HG03571 (cell line): ENCODE results near the gene EVC2.
"Not testable (repeated sequence)": the region's sequence is repeated elsewhere in the genome, so short reads cannot be mapped to it uniquely, and the experiment has no call there.

Experiments
- ATAC-seq: cut with Tn5 transposase; IDR thresholded peaks from one replicate; pipeline ENCODE4 v1.9.1; 2021; ENCODE audit not compliant: unreplicated experiment

The EVC2 gene

DNA sequence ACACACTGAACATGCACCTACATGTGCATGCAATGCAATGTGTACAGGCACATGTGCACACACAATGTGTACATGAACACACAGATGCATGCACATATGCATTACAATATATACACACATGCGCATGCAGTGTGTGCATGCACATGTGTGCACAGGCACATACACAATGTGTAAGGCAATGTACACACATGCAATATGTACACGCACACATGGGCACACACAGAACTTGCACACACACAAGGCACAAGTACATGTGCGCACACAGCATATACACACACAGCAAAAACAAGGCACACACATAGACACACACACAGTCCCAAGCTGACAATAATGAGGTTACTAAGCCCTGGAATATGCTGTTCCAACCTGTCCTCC lies 76.3 kb downstream of the EVC2 start:
- no peak for ATAC-seq

DNA sequence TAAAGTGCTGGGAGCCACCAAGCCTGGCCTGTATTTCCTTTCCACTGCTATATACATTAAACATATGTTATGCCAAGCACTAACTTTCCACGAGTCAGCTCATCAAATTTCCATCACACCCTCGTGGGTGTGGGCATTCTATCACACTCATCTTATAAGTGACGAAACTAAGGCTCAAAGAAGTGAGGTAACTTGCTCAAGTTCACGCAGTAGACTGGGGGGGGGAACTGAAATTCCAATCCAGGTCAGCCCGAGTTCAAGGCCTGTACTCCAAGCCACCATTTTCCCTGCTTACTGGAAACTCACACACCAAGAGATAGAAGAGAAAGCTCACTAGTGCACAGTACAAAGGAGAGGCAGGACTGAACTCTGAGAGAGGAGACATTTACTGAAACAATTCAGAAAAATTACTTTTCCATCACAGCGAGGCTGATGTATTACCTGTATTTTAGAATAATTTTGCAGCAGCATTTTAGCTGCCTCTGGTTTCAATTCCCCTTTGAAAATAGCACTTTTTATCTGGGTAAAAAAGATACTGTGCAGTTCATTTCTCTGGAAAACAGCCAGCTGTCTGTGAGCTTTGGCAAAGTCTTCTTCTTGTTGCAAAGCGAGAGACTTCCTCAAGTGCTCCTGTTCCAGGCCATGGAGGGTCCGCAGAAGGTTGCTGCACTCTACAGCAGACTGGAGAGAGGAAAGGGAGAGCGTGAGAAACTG lies 76.8 kb downstream of the EVC2 start:
- ATAC-seq, result no peak

DNA sequence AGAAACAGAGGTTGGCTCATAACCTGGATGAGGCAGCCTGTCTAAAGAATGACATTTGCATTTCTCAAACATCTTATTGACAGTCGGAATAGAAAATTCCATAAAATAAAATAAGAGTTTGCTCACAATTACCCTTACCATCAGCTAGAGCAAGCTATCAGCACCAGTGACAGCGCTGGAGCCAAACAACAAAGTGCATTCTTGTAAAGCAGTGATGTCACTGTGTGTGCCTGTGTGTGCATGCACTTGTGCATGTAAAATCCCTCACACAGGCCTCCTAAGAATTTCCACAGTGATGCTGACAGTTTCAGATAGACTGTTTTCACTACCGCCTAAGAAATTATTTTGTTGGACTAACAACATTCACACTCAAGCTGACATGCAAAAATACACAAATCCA lies 77.6 kb downstream of the EVC2 start:
- no peak for ATAC-seq

DNA sequence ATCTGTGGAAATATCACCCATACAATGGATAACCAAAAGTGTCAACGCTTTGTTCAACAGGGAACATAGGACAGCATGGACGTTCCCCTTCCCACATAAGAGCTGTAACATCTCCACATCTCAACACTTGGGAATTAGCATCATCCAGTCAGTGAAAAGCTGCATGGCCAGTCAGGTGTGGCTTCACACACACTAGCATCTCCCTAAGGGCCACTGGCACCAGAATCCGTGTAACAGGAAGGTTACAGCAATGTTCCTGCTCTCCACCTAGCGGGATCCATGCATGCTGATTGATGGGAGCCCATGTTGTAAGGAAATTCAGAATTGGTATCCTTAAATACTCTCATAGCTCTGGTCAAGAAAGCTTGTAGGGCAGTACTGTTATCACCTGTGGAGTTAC lies 78.8 kb downstream of the EVC2 start:
- no peak for ATAC-seq

DNA sequence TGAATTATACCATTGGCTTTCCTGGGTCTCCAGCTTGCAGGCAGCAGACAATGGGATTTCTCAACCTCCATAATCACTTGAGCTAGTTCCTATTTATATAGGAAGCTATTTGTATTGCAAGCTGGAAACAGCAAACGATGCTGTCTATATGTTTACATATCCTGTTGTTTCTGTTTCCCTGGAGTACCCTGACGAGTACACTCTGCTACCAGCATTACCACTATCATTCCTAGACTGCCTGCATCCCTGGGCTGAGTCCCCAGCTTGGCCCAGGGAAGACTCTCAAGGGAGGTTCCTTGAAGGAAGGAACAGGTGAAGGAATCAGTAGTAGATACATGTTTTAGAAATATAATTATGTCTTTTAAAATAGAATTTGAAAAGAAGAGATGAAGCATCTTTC lies 81.4 kb downstream of the EVC2 start:
- no peak for ATAC-seq

DNA sequence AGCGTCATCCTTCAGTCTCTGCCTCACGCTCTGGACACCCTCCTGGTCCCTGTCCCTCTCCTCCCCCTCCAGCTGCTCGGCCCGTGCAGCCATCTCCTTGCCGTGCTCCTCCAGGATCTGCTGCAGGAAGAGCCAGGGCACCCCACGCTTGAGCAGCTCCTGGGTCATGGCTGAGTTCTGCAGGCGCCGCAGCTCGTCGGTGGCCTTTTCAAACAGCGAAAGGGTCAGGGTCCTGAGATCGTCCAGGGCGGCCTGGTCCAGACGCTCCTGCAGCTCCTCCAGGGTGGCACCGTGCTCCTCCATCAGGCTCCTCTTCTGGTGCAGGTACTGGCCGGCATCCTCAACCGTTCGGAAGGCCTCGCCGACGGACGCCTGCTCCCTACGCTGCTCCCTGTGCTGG lies 85.8 kb downstream of the EVC2 start:
- ATAC-seq, result no peak

DNA sequence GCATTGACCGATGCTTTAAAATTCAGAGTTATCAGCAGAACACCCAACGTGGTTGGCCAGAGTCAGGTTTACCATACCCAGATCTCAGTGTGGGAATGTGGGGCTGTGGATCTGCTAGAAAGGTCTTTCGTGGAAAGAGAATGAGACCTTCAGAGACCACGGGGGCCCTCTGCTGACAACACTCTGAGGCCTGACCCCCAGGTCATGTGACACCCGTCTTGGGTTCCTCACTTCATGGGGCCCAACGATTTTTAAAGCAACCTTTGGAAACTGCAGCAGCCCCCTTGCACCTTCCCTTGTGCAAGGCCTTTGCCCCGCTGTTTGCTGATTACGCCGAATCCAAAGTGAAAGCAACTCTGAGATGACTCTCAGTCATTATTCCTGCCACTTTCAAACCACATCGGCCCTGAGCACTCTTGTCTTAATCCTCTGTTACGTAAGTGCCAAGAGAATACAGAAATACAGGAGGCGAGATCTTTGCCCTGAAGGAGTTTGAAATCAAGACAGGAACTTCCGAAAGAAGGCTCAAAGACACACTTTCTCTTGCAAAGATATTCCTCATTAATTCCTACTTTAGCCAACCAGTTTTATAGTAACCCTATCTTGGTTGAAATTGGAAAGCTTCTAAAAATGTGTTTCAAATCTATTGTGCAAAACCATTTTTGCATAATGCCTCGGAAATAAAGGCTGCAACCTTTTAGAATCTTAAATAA lies 88.3 kb downstream of the EVC2 start:
- no peak for ATAC-seq

DNA sequence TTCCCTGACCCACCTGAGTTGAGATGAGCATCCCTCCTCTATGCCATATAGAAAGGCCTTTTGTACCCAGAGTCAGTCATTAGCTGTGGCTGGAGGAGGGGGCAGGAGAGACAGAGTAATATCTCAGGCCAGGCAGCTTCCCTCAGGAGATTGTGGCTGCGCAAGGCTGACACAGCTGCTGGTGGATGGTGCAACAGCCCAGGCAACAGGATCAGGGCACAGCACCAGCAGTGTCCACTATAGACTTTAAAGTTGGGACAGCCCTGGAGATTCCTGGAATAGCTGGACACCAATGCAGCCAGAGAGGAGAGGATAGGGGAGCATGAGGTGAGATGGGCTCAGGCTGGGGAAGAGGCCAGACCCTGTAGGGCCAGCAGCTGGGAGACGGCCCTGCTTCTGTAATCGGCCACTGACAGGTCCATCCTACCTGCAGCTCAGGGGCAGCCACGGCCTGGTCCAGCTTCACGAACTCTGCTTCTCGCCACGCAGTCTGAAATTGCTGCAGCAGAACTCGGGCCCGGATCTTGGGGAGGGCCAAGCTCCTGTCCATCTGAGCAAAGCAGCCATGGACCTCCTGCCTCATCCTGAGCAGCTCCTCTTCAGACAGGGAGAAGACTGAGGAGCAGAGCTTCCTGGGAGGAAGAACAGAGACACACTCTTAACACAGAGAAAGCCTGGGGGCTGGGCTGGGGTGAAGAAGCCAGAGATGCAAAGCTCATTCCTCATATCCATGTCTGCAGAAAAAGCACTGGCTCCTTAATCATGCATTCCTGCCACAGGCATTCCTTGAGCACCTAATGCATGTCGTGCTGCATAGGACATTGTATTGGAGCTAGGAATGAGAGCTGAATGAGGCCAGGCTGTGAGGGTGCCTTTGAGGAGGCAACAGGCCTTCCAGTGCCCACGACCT lies 90.1 kb downstream of the EVC2 start:
- no peak for ATAC-seq

DNA sequence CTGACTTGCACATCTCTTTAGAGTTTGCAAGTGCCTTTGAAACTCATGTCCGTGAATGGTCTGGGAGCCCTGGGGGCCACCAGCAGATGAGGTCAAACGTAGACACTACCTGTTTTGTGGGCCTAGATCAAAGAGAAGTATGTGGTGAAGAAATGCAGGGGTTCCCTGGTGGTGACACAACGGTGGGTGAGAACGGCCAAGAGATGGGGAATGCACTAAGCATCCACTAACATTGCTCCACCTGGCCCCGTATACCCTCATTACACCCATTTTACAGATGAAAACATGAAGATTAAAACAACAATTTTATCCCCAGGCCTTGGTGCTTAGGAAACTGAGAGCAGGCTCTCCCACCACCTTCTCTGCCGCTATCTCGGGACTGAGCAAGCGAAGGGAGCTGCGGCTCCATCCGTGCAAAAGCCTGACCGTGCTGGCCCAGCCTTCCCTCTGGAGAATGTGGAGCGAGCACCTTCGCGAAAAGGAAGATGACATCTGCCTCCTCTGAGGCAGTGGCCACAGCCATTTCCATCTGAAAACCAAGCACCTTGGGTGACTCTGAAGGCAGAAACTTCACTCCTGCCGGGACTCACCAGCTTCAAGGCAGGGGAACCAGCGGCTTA lies 91.9 kb downstream of the EVC2 start:
- no peak for ATAC-seq

DNA sequence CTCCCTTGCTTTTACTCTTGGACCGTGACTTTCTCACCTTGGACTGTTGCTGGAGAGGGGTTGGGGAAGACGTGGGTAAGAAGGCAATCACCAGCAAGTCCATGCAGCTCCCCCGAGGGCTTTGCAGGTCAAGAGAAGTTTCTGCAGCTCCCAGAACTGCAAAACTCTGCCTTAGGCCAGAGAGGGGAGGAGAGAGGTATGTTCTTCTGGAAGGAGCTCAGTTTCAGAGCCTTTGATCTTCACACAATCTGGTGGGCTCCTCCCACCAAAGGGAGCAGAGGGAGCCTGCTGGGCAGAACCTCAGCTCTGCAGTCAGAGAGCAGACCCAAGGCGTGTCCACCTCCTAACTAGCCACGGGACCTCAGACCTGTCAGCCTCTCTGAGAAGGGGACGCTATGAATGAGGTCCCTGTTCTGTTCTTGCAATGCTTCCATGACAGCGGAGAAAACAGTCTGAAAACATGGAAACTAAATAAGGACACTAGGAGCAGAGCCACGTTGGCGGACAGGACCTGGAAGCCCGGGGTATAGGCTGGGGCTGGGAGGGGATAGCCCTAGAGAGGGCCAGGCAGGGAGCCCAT lies 92.8 kb downstream of the EVC2 start:
- no peak for ATAC-seq

DNA sequence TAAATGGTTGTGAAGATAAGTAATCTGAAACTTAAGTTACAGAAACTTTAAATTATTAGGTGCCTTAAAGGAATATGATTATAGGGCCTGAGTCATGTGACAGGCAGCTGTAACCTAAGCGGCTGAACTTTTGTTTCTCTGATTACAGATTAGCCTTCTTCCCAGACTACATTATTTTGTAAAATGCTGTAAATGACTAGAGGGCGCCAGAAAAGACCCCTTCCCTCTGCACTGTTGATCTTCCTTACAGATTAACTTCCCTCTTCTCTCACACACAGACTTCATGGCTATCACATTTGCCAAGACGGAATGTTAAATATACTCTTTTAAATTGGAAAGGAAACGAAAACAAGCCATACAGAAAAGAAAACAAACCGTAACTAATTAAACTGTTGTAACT lies 96.6 kb downstream of the EVC2 start:
- ATAC-seq, result no peak

DNA sequence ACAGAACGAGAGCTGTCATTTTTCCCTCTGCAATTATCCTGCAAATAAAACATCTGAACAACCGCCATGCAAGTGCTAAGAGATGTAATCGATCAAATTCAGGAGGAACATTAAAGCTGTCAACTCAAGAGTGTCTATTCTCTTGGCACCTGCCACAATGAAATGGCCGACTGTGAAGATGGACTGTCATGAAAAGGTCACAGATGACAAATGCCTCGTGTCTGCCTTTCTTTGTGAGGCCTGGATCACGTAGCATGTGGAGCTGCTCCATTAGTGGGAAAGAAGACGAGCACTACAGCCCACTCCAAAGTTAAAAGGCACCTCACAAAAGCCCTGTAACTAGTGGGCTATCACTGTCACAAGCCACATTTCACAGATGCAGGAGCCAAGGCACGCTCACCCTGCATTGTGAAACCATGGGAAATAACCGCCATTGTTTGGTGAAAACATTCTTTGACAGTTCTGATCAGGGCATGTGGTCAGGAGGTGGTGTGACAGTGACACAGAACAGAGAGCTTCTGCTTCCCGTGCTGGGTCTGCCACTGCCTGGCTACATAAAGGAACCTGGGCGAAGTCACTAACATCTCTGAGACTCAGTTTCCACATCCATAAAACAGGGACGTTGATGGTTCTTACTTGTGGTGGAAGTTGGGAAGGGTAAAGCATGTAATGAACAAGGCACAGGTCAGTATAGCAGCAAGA lies 98.9 kb downstream of the EVC2 start:
- no peak for ATAC-seq

DNA sequence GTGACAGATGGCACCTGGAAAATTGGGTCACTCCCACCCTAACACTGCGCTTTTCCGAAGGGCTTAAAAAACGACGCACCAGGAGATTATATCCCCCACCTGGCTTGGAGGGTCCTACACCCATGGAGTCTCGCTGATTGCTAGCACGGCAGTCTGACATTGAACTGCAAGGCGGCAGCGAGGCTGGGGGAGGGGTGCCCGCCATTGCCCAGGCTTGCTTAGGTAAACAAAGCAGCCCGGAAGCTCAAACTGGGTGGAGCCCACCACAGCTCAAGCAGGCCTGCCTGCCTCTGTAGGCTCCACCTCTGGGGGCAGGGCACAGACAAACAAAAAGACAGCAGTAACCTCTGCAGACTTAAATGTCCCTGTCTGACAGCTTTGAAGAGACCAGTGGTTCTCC lies 114.5 kb downstream of the EVC2 start:
- not testable (repeated sequence) for ATAC-seq

DNA sequence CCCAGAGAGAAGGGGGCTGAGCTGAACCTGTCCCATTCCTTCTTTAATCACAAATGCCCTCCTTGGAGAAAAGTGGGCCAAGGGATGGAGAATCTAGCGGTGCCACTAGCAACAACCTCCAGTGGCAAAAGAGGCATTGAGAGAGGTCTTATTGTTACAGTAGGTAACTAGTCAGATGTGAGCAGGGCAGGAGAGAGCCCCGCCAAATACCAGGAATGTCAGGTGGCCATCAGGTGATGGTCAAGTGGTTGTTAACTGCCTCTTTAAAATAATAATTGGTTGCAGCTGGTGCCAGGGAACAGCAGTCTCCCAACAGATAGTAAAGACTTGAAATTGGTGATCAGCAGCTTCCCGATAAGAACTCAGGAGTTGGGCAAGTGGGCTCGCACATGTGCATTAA lies 116.1 kb downstream of the EVC2 start:
- no peak for ATAC-seq

DNA sequence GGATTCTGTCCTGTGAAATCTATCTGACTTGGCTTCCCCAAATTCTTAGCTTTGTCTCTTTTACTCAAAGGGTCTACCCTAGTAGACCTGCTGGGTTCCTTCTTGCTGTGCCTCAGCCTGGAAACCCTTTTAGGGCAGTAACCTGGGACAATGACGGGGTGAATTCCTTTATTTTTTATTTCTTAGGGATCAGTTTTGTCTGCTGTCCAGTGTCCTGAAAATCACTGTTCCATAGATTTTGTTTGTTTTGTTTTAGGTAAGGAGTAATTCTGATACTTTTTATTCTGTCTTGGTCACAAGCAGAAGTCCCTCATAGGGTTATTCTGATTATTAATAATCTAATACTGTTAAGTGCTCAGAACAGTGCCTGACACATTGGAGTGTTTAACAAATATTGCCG lies 118.9 kb downstream of the EVC2 start:
- no peak for ATAC-seq

DNA sequence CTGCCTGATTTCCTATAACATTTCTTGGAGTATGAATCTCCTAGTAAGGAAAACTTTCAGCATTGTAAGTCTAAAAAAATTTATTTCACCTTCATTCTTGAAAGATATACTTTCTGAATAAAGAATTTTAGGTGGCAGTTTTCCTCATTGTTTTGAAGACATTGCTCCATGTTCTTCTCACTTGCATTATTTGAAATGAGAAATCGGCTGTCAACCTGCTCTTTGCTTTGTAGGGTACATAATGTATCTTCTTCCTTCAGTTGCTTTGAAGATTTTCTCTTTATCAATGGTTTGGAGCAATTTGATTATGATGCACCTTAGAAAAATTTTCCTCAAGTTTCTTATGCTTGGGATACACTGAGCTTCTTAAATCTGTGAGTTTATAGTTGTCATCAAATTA lies 120.3 kb downstream of the EVC2 start:
- ATAC-seq, result no peak

DNA sequence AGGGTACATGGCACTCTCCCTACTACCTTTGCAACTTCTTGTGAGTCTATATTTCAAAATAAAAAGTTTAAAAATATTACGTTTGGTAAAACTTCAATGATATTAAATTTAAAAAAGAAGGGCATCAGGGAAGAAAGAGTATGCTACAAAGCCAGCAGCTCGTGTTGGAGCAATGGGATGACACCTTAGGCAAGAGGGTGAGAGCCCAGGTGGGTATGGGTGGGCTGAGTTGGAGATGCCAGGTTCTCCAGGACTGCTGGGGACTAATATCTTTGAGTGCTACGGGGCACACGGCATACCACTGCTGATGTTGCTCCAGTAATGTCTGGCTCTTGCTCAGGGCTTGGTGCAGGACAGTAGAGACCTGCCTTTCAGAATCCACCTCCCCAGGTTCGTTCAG lies 132.4 kb downstream of the EVC2 start:
- no peak for ATAC-seq

DNA sequence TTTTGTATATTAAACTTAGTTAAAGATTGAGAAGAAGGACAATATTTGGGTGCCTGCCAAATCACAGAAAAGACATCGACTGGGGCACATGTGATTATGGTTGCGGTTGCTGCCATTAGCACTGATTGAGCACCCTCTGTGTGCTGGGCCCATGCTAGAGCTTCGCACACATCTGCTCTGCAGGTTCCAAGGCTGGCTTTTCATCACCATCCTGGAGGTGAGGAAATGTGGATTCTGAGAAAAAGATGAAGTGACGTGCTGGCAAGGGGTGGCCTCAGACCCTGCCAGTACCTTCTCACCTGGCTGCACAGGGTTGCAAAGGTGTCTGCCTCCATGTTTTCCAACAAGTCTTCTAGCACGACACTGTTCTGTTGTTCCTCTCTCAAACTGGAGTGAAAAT lies 134.0 kb downstream of the EVC2 start:
- no peak for ATAC-seq

DNA sequence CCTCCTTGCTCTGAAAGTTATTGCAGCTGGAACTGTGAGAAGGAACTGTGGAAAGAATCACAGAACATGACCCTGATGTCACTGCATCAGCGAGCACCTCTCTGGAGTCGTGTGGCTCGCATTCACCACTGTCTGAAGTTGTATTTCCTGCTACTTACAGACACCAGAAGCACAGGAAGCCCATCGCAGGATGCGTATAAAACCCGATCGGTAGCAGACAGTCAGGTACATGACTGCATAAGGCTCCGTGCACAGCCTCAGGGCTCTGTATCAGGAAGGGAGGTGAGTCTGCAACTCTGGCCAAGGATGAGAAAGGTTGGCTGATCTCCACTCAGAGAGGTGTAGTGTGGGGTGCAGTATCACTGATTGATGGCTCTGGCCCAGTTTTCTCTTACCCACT lies 134.4 kb downstream of the EVC2 start:
- ATAC-seq, result no peak

DNA sequence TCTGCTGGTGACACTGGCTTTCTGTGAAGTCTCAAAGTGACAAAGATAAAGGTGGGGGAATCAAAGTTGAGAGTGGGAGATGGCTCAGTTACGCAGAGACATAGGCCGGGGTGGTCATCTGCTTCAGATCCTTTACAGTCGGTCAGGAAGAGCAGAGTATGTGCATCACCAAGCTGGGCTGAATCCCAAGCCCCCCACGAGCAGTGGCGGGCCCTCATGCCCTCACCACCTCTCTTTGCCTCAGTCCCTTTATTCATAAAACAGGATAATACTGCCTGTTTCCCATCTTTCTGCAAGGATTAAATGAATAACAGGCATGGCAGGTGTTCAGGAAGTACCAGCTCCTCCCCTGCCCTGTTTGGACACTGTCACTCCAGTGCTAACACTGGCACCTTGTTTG lies 135.6 kb downstream of the EVC2 start:
- no peak for ATAC-seq

DNA sequence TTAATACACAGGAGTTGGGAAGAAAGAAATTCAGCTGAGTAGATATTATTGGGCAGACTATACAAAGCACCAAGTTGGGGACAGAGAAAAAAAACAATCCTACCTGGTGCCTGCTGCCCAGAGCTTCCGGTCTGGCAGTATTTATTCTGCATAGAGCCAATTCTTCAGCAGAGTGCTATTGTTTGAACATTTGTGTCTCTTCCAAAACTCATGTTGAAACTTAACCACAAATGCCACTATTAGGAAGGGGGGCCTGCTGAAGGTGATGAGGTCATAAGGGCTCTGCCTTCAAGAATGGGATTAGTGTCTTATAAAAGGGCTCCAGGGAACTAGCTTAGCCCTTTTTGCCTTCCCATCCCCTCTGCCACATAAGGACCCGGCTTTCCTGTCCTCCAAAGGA lies 136.2 kb downstream of the EVC2 start:
- ATAC-seq, result no peak
